SK-N-SH treated with all-trans-retinoic acid at 6 μM for 48 hours (cell line): ENCODE data around the gene SELP.

ENCODE experiments used
- BACH2 ChIP-seq: fragments of 250-450 bp; sonication (Bioruptor Pico); IDR thresholded peaks from 2 replicates; pipeline ENCODE4 v1.9.0; 2021; ENCODE audit warnings: mild to moderate bottlenecking, borderline replicate concordance
- CREB5 ChIP-seq: fragments of 250-450 bp; sonication (Bioruptor Pico); IDR thresholded peaks from 2 replicates; pipeline ENCODE4 v1.5.1; 2020; ENCODE audit warnings: low read depth, mild to moderate bottlenecking, moderate library complexity
- CSRNP3 ChIP-seq: fragments of 250-450 bp; sonication (Bioruptor Pico); IDR thresholded peaks from 2 replicates; pipeline ENCODE4 v1.5.1; 2021; ENCODE audit warnings: mild to moderate bottlenecking, moderate library complexity
- PATZ1 ChIP-seq: fragments of 250-450 bp; sonication (Bioruptor Pico); IDR thresholded peaks from 2 replicates; pipeline ENCODE4 v1.8.0; 2020; ENCODE audit warnings: mild to moderate bottlenecking, moderate library complexity, borderline replicate concordance
- RARB ChIP-seq: fragments of 250-450 bp; sonication (Bioruptor Pico); IDR thresholded peaks from 2 replicates; pipeline ENCODE4 v1.8.0; 2021; ENCODE audit warnings: mild to moderate bottlenecking, moderate library complexity
- ZFP3 ChIP-seq: fragments of 250-450 bp; sonication (Bioruptor Pico); IDR thresholded peaks from 2 replicates; pipeline ENCODE4 v1.5.0; 2020; ENCODE audit warnings: mild to moderate bottlenecking, moderate library complexity
- ZFP30 ChIP-seq: fragments of 450-650 bp; formaldehyde crosslinking; IDR thresholded peaks from 2 replicates; pipeline ENCODE4 v1.5.0; 2022; ENCODE audit warnings: mild to moderate bottlenecking, moderate library complexity
- ZNF565 ChIP-seq: fragments of 450-650 bp; formaldehyde crosslinking; conservative IDR thresholded peaks from 2 replicates; pipeline ENCODE4 v1.5.0; 2020; ENCODE audit warnings: low read depth, mild to moderate bottlenecking, moderate library complexity
- ZNF70 ChIP-seq: fragments of 450-650 bp; formaldehyde crosslinking; IDR thresholded peaks from 2 replicates; pipeline ENCODE4 v1.5.0; 2020; ENCODE audit warnings: mild to moderate bottlenecking, moderate library complexity
- ZNF8 ChIP-seq: fragments of 450-650 bp; formaldehyde crosslinking; IDR thresholded peaks from 2 replicates; pipeline ENCODE4 v1.5.0; 2020; ENCODE audit warnings: mild to moderate bottlenecking, moderate library complexity

GRCh38 chr1:169557131-169557530 is 72.8 kb downstream of the SELP start:
- TF ChIP-seq ZNF8 (no peak), ZFP3 (no peak), ZNF70 (CRISPR knock-in tag) (no peak), CSRNP3 (no peak), ZFP30 (CRISPR knock-in tag) (no peak), RARB (CRISPR knock-in tag) (no peak), PATZ1 (CRISPR knock-in tag) (no peak), ZNF565 (CRISPR knock-in tag) (no peak), CREB5 (CRISPR knock-in tag) (no peak), BACH2 (CRISPR knock-in tag) (no peak)
